Right lobe of liver (tissue), 6 donors: ENCODE results near the gene TMEM132D. TPM values are rescaled to one million over a fixed set of nuclear protein-coding genes. Genes with fewer than 3 reads are reported as not detected.

Experiments
- ATAC-seq, 4 donors: fragments of 200-7000 bp; cut with Tn5 transposase; one replicate each; pipeline ENCODE4 v1.9.1; 2020; ENCODE audit warnings: mild to moderate bottlenecking in 4 of 4, moderate library complexity in 4 of 4
- DNase-seq, 3 donors: peaks; one replicate each; pipeline ENCODE4 v3.0.0-alpha.2; 2020
- H3K27ac ChIP-seq, 3 donors: fragments of 200-600 bp; one replicate each; pipeline ENCODE4 v1.8.0; 2022
- H3K27me3 ChIP-seq, 2 donors: fragments of 200-600 bp; one replicate each; pipeline ENCODE4 v1.8.0; 2022
- H3K36me3 ChIP-seq, 4 donors: fragments of 200-600 bp; sonication (generic) in 1 of 4; one replicate each; pipeline versions ENCODE4 v1.5.1 to v1.8.0; 2017 to 2022; ENCODE audit warnings: control low read depth in 1 of 4
- H3K4me1 ChIP-seq, 4 donors: fragments of 200-600 bp; sonication (generic) in 1 of 4; one replicate each; pipeline versions ENCODE4 v1.5.1 to v1.8.0; 2017 to 2022; ENCODE audit warnings: control low read depth in 1 of 4
- H3K4me3 ChIP-seq, 3 donors: fragments of 200-600 bp; one replicate each; pipeline ENCODE4 v1.8.0; 2022
- H3K9me3 ChIP-seq, 4 donors: fragments of 200-600 bp; sonication (generic) in 1 of 4; one replicate each; pipeline versions ENCODE4 v1.5.1 to v1.8.0; 2017 to 2022; ENCODE audit warnings: control low read depth in 1 of 4
- CTCF ChIP-seq, 4 donors: fragments of 200-600 bp in 3 of 4; fragments of 450-650 bp in 1 of 4; IDR thresholded peaks; one replicate each; pipeline versions ENCODE4 v1.5.1 to v1.8.0; 2016 to 2022; ENCODE audit warnings: antibody characterized with exemption in 4 of 4, mild to moderate bottlenecking in 2 of 4
- POLR2A ChIP-seq: fragments of 450-650 bp; IDR thresholded peaks from one replicate; pipeline ENCODE4 v1.6.1; 2017; ENCODE audit warnings: antibody characterized with exemption, mild to moderate bottlenecking
- WGBS: methylation state at CpG from one replicate; pipeline ENCODE4 v1.1.6; 2018; ENCODE audit warnings: low coverage, low lambda C conversion rate; ENCODE audit not compliant: insufficient coverage; ENCODE audit errors: missing lambda C conversion rate; 5-methylcytosine and 5-hydroxymethylcytosine counted together
- intact Hi-C, 2 donors: fragments of 100-400 bp; cut with DNase I; formaldehyde crosslinking; loops; one replicate each; pipeline versions ENCODE4 v1.11.2 to v1.14.1; 2022
- total RNA-seq, 6 experiments: library from RNA; depleted of rRNA in 2 of 6; stranded (reverse); fragments of >200 nt in 2 of 6; fragmentation: NEBNext Ultra II Directional in 3 of 6; extraction: Animal tissue kit (Norgen Biotek cat#: 25700) in 3 of 6; gene quantifications; one replicate each; pipeline versions ENCODE4 v1.1.0 to v1.2.4, GENCODE V29; 2016 to 2023
- donor health status: DM: no; HTN: yes; CAD: no.
- donor health status: DM: no; HTN: no; CAD: no.
- donor health status: DM: no; HTN: no; CAD: no.
- donor health status: DM: no; HTN: yes; CAD: no.
- donor health status: DM: no; HTN: yes; CAD: no.

TMEM132D gene
- total RNA-seq, 6 experiments from 2014 or later = 0.10 to 0.35 (median 0.33) TPM; not detected in 3

GRCh38 chr12:129351481-129351880 is 552.3 kb downstream of the TMEM132D start:
- TF ChIP-seq CTCF (IDR thresholded peaks at IDR 0.05) (no peak), POLR2A (no peak)
- WGBS = 67% methylated on average over 6 of the region's 6 CpGs
- H3K9me3 ChIP-seq = no peaks in the 10 kb centered on the region
- no peaks in the 10 kb centered on the region for H3K36me3 ChIP-seq
- DNase-seq (no peak), ATAC-seq (no peak)
- no peaks in the 10 kb centered on the region for H3K4me1 ChIP-seq
- no peak overlapping the region for H3K27ac ChIP-seq
- no peak overlapping the region for H3K4me3 ChIP-seq
- H3K27me3 ChIP-seq = no peaks in the 10 kb centered on the region
- intact Hi-C loops = no loop called here

GRCh38 chr12:129339336-129339735 is 564.5 kb downstream of the TMEM132D start:
- DNase-seq (no peak), ATAC-seq (no peak)
- Histone ChIP-seq H3K36me3 (no peaks in the 10 kb centered on the region), H3K27ac (no peak overlapping the region), H3K4me3 (no peak overlapping the region), H3K27me3 (no peaks in the 10 kb centered on the region), H3K4me1 (no peaks in the 10 kb centered on the region), H3K9me3 (no peaks in the 10 kb centered on the region)
- TF ChIP-seq POLR2A (no peak), CTCF (IDR thresholded peaks at IDR 0.05) (no peak)
- WGBS = 29% methylated on average over 7 of the region's 7 CpGs
- intact Hi-C loops = no loop called here

GRCh38 chr12:129337413-129337812 is 566.4 kb downstream of the TMEM132D start:
- Histone ChIP-seq H3K9me3 (no peaks in the 10 kb centered on the region), H3K4me3 (no peak overlapping the region), H3K36me3 (no peaks in the 10 kb centered on the region), H3K27ac (no peak overlapping the region), H3K27me3 (no peaks in the 10 kb centered on the region), H3K4me1 (no peaks in the 10 kb centered on the region)
- ATAC-seq (no peak), DNase-seq (no peak)
- 68% methylated on average over 15 of the region's 17 CpGs for WGBS
- TF ChIP-seq POLR2A (no peak), CTCF (IDR thresholded peaks at IDR 0.05) (no peak)
- intact Hi-C loops = no loop called here

- intact Hi-C loops = no loop called here
- H3K4me3 ChIP-seq = no peak overlapping the region
- TF ChIP-seq POLR2A (no peak), CTCF (IDR thresholded peaks at IDR 0.05) (no peak)
Measured at GRCh38 chr12:129335773-129336172, 568.1 kb downstream of the TMEM132D start.

GRCh38 chr12:129332286-129332685 is 571.5 kb downstream of the TMEM132D start:
- no peak for DNase-seq
- no peaks in the 10 kb centered on the region for H3K36me3 ChIP-seq
- TF ChIP-seq CTCF (IDR thresholded peaks at IDR 0.05) = no peak
- TF ChIP-seq POLR2A = no peak

More at GRCh38 chr12:129335773-129336172, 568.1 kb downstream of the TMEM132D start:
- Histone ChIP-seq H3K36me3 (no peaks in the 10 kb centered on the region), H3K4me1 (no peaks in the 10 kb centered on the region), H3K27me3 (no peaks in the 10 kb centered on the region), H3K27ac (no peak overlapping the region), H3K9me3 (no peaks in the 10 kb centered on the region)
- ATAC-seq = no peak
- DNase-seq = no peak

More at GRCh38 chr12:129332286-129332685, 571.5 kb downstream of the TMEM132D start:
- Histone ChIP-seq H3K4me3 (no peak overlapping the region), H3K9me3 (no peaks in the 10 kb centered on the region), H3K27ac (no peak overlapping the region), H3K27me3 (no peaks in the 10 kb centered on the region), H3K4me1 (no peaks in the 10 kb centered on the region)
- no peak for ATAC-seq
- intact Hi-C loops = no loop called here
- WGBS = 63% methylated on average over 2 of the region's 2 CpGs
